ENCODE results near the gene KIF25. TPM values are rescaled to one million over a fixed set of nuclear protein-coding genes. Genes with fewer than 3 reads are reported as not detected.

Gene KIF25
- total RNA-seq, 3 donors from 2014 or later, result 0.66 TPM; not detected in 2

- H3K9me3 ChIP-seq, result peaks cover 3% of the 10 kb centered on the region in 2 donors
- no peak for DNase-seq (ENCODE audit: low spot score in 2 of 2)
- H3K4me3 ChIP-seq, result no peak overlapping the region
- H3K27ac ChIP-seq, result no peak overlapping the region
- H3K36me3 ChIP-seq, result no peaks in the 10 kb centered on the region
- intact Hi-C loops (cut with DNase I; ENCODE audit: low total_unique reads), result no loop called here
- no peaks in the 10 kb centered on the region for H3K27me3 ChIP-seq
- TF ChIP-seq POLR2A (IDR thresholded peaks at IDR 0.05) (no peak), POLR2AphosphoS5 (IDR thresholded peaks at IDR 0.05) (no peak)
- TF ChIP-seq, protein P1, sequence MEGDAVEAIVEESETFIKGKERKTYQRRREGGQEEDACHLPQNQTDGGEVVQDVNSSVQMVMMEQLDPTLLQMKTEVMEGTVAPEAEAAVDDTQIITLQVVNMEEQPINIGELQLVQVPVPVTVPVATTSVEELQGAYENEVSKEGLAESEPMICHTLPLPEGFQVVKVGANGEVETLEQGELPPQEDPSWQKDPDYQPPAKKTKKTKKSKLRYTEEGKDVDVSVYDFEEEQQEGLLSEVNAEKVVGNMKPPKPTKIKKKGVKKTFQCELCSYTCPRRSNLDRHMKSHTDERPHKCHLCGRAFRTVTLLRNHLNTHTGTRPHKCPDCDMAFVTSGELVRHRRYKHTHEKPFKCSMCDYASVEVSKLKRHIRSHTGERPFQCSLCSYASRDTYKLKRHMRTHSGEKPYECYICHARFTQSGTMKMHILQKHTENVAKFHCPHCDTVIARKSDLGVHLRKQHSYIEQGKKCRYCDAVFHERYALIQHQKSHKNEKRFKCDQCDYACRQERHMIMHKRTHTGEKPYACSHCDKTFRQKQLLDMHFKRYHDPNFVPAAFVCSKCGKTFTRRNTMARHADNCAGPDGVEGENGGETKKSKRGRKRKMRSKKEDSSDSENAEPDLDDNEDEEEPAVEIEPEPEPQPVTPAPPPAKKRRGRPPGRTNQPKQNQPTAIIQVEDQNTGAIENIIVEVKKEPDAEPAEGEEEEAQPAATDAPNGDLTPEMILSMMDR (IDR thresholded peaks at IDR 0.05), result no peak
- H3K4me1 ChIP-seq, result no peaks in the 10 kb centered on the region
These were observed 49.2 kb downstream of the KIF25 start for GRCh38 chr6:168046696-168047095.

- no peak for TF ChIP-seq POLR2AphosphoS5 (IDR thresholded peaks at IDR 0.05)
- TF ChIP-seq, protein P1 (IDR thresholded peaks at IDR 0.05), result no peak
- no peak for TF ChIP-seq POLR2A (IDR thresholded peaks at IDR 0.05)
- H3K27ac ChIP-seq, result no peak overlapping the region
- no peaks in the 10 kb centered on the region for H3K9me3 ChIP-seq
- no peaks in the 10 kb centered on the region for H3K36me3 ChIP-seq
- DNase-seq (ENCODE audit: low spot score in 2 of 2), result no peak
- no peaks in the 10 kb centered on the region for H3K4me1 ChIP-seq
- H3K4me3 ChIP-seq, result no peak overlapping the region
- H3K27me3 ChIP-seq, result no peaks in the 10 kb centered on the region
- intact Hi-C loops (cut with DNase I; ENCODE audit: low total_unique reads), result no loop called here
These were observed 50.6 kb downstream of the KIF25 start for GRCh38 chr6:168047841-168048723.

GRCh38 chr6:168048724-168049025 is 51.2 kb downstream of the KIF25 start:
- Histone ChIP-seq H3K27ac (no peak overlapping the region), H3K4me3 (no peak overlapping the region), H3K4me1 (no peaks in the 10 kb centered on the region), H3K9me3 (no peaks in the 10 kb centered on the region), H3K27me3 (no peaks in the 10 kb centered on the region), H3K36me3 (no peaks in the 10 kb centered on the region)
- intact Hi-C loops (cut with DNase I; ENCODE audit: low total_unique reads), result no loop called here
- TF ChIP-seq POLR2AphosphoS5 (IDR thresholded peaks at IDR 0.05) (no peak), POLR2A (IDR thresholded peaks at IDR 0.05) (no peak)
- TF ChIP-seq, protein P1 (IDR thresholded peaks at IDR 0.05), result no peak
- no peak for DNase-seq (ENCODE audit: low spot score in 2 of 2)

GRCh38 chr6:168049277-168049676 is 51.8 kb downstream of the KIF25 start:
- intact Hi-C loops (cut with DNase I; ENCODE audit: low total_unique reads), result no loop called here
- H3K36me3 ChIP-seq, result no peaks in the 10 kb centered on the region
- H3K27me3 ChIP-seq, result no peaks in the 10 kb centered on the region
- no peaks in the 10 kb centered on the region for H3K9me3 ChIP-seq
- no peak for DNase-seq (ENCODE audit: low spot score in 2 of 2)
- no peak for TF ChIP-seq POLR2A (IDR thresholded peaks at IDR 0.05)
- TF ChIP-seq, protein P1 (IDR thresholded peaks at IDR 0.05), result no peak
- TF ChIP-seq POLR2AphosphoS5 (IDR thresholded peaks at IDR 0.05), result no peak
- no peak overlapping the region for H3K27ac ChIP-seq
- no peak overlapping the region for H3K4me3 ChIP-seq
- H3K4me1 ChIP-seq, result no peaks in the 10 kb centered on the region

- Histone ChIP-seq H3K27me3 (no peaks in the 10 kb centered on the region), H3K27ac (no peak overlapping the region), H3K36me3 (no peaks in the 10 kb centered on the region), H3K4me3 (no peak overlapping the region), H3K9me3 (no peaks in the 10 kb centered on the region), H3K4me1 (no peaks in the 10 kb centered on the region)
- intact Hi-C loops (cut with DNase I; ENCODE audit: low total_unique reads), result no loop called here
- TF ChIP-seq, protein P1 (IDR thresholded peaks at IDR 0.05), result no peak
- DNase-seq (ENCODE audit: low spot score in 2 of 2), result no peak
These were observed 52.3 kb downstream of the KIF25 start for GRCh38 chr6:168049706-168050224.

Data from breast epithelium (tissue), 4 donors.